DND-41 (cell line): ENCODE results near the gene PHACTR1.

Source experiments
- ATAC-seq: fragments of 200-7000 bp; cut with Tn5 transposase; 3 replicates; pipeline ENCODE4 v1.9.1; 2021; ENCODE audit warnings: low read depth; ENCODE audit not compliant: insufficient read depth
- DNase-seq: peaks from one replicate; pipeline ENCODE4 v3.0.0-alpha.2; 2020
- H2AFZ ChIP-seq: 2 replicates; pipeline ENCODE4 v1.6.0; 2012; ENCODE audit warnings: low read depth, low read length
- H3K27ac ChIP-seq: 2 replicates; pipeline ENCODE4 v1.5.1; 2012; ENCODE audit warnings: low read length, inconsistent platforms
- H3K27me3 ChIP-seq: fragments of 200-600 bp; sonication (generic); 2 replicates; pipeline ENCODE4 v1.6.0; 2012; ENCODE audit warnings: low read length, mild to moderate bottlenecking, inconsistent platforms; ENCODE audit not compliant: insufficient read depth, poor library complexity
- H3K36me3 ChIP-seq: 2 replicates; pipeline ENCODE4 v1.5.1; 2012; ENCODE audit warnings: low read length, inconsistent platforms; ENCODE audit not compliant: insufficient read depth
- H3K4me1 ChIP-seq: 2 replicates; pipeline ENCODE4 v1.5.1; 2012; ENCODE audit warnings: mild to moderate bottlenecking, low read length; ENCODE audit not compliant: insufficient read depth
- H3K4me2 ChIP-seq: 2 replicates; pipeline ENCODE4 v1.6.0; 2012; ENCODE audit warnings: mild to moderate bottlenecking, moderate library complexity, low read length, inconsistent platforms; ENCODE audit not compliant: insufficient read depth
- H3K4me3 ChIP-seq, 2 experiments: fragments of 200-600 bp in 1 of 2; shearing (Covaris generic) in 1 of 2; 2 replicates each; pipeline ENCODE4 v1.5.1; 2012 to 2016; ENCODE audit warnings: inconsistent platforms in 2 of 2, low read length in 2 of 2, mild to moderate bottlenecking in 2 of 2, low read depth in 1 of 2, moderate library complexity in 1 of 2
- H3K79me2 ChIP-seq: 2 replicates; pipeline ENCODE4 v1.6.0; 2012; ENCODE audit warnings: low read length, inconsistent platforms; ENCODE audit not compliant: insufficient read depth
- H3K9ac ChIP-seq: 2 replicates; pipeline ENCODE4 v1.6.0; 2012; ENCODE audit warnings: low read depth, mild to moderate bottlenecking, inconsistent platforms, low read length, moderate library complexity
- H3K9me3 ChIP-seq: 2 replicates; pipeline ENCODE4 v1.5.1; 2012; ENCODE audit warnings: low read length, moderate library complexity, mild to moderate bottlenecking, inconsistent platforms; ENCODE audit not compliant: insufficient read depth, severe bottlenecking
- H4K20me1 ChIP-seq: 2 replicates; pipeline ENCODE4 v1.6.0; 2012; ENCODE audit warnings: low read length; ENCODE audit not compliant: insufficient read depth
- CTCF ChIP-seq: IDR thresholded peaks from 2 replicates; pipeline ENCODE4 v1.5.1; 2012; ENCODE audit warnings: borderline replicate concordance, low read length, moderate library complexity, mild to moderate bottlenecking; ENCODE audit not compliant: poor library complexity, severe bottlenecking; ENCODE audit errors: extremely low read depth
- EZH2 ChIP-seq: IDR thresholded peaks from 3 replicates; pipeline ENCODE4 v1.6.1; 2012; ENCODE audit warnings: borderline replicate concordance, low read depth, mild to moderate bottlenecking, moderate library complexity, low read length, inconsistent platforms; ENCODE audit not compliant: severe bottlenecking

Gene PHACTR1

GRCh38 chr6:13248053-13248452 lies 531.5 kb downstream of the PHACTR1 start:
- H4K20me1 ChIP-seq, result no peaks in the 10 kb centered on the region; the same call in 1 of the 2 replicates
- no peaks in the 10 kb centered on the region for H3K27me3 ChIP-seq
- no peaks in the 10 kb centered on the region for H3K36me3 ChIP-seq
- no peaks in the 10 kb centered on the region for H3K79me2 ChIP-seq
- H3K9ac ChIP-seq, result no peak overlapping the region
- ATAC-seq (no peak), DNase-seq (no peak)
- H2AFZ ChIP-seq, result no peak overlapping the region
- no peaks in the 10 kb centered on the region for H3K9me3 ChIP-seq
- no peak overlapping the region for H3K27ac ChIP-seq
- TF ChIP-seq EZH2 (no peak), CTCF (no peak)
- no peaks in the 10 kb centered on the region for H3K4me1 ChIP-seq
- no peak overlapping the region for H3K4me2 ChIP-seq
- no peak overlapping the region for H3K4me3 ChIP-seq

DNA sequence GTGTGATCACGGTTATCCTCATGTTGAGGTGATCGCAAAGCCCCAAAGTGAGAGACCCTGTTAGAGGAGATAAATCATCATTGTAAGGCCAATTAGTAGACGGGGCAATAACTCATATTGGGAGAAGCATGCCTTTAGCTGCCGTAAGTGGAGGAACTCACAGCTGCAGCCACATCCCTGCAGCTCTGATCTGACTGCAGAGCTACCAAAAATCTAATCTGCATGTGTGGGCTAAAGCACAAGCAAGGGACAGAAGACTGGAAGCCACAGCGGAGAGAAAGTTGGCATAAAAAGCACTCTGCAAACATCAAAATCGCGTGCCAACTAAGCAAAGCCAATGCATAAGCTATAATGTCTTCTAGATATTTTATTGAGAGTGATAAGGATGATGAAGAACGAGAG lies 532.0 kb downstream of the PHACTR1 start:
- Histone ChIP-seq H3K4me1 (no peaks in the 10 kb centered on the region), H3K27ac (no peak overlapping the region), H3K4me3 (no peak overlapping the region), H3K9me3 (no peaks in the 10 kb centered on the region), H3K36me3 (no peaks in the 10 kb centered on the region), H2AFZ (no peak overlapping the region), H3K79me2 (no peaks in the 10 kb centered on the region), H4K20me1 (no peaks in the 10 kb centered on the region; the same call in 1 of the 2 replicates), H3K9ac (no peak overlapping the region), H3K4me2 (no peak overlapping the region), H3K27me3 (no peaks in the 10 kb centered on the region)
- DNase-seq (no peak), ATAC-seq (no peak)
- TF ChIP-seq EZH2 (no peak), CTCF (no peak)

DNA sequence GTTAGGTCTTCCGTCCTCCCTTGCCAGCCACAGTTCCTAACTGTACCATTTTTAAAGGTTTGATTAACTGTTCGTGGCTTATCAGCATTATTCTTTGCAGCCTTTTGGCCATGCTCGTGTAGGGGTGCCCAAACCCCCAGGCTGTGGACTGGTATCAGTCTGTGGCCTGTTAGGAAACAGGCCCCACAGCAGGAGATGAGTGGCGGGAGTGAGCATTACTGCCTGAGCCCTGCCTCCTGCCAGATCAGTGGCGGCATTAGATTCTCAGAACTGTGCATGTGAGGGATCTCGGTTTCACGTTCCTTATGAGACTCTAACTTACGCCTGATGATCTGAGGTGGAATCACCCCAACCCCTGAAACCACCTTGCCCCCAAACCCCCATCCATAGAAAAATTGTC lies 532.4 kb downstream of the PHACTR1 start:
- DNase-seq (no peak), ATAC-seq (no peak)
- no peaks in the 10 kb centered on the region for H3K36me3 ChIP-seq
- no peaks in the 10 kb centered on the region for H3K27me3 ChIP-seq
- no peak overlapping the region for H3K4me3 ChIP-seq
- H2AFZ ChIP-seq, result no peak overlapping the region
- H3K9ac ChIP-seq, result no peak overlapping the region
- H3K79me2 ChIP-seq, result no peaks in the 10 kb centered on the region
- H3K9me3 ChIP-seq, result no peaks in the 10 kb centered on the region
- no peak for TF ChIP-seq EZH2
- no peak for TF ChIP-seq CTCF
- H3K27ac ChIP-seq, result no peak overlapping the region
- H4K20me1 ChIP-seq, result no peaks in the 10 kb centered on the region; the same call in 1 of the 2 replicates
- H3K4me1 ChIP-seq, result no peaks in the 10 kb centered on the region
- no peak overlapping the region for H3K4me2 ChIP-seq

- H3K4me1 ChIP-seq, result no peaks in the 10 kb centered on the region
- TF ChIP-seq EZH2 (no peak), CTCF (no peak)
- H3K4me2 ChIP-seq, result no peak overlapping the region
- no peaks in the 10 kb centered on the region for H3K36me3 ChIP-seq
- ATAC-seq, result no peak
- H3K27me3 ChIP-seq, result no peaks in the 10 kb centered on the region
- H3K9ac ChIP-seq, result no peak overlapping the region
- H4K20me1 ChIP-seq, result no peaks in the 10 kb centered on the region; the same call in 1 of the 2 replicates
- no peak for DNase-seq
- H3K9me3 ChIP-seq, result no peaks in the 10 kb centered on the region
- no peak overlapping the region for H3K27ac ChIP-seq
- no peak overlapping the region for H3K4me3 ChIP-seq
- H3K79me2 ChIP-seq, result no peaks in the 10 kb centered on the region
- H2AFZ ChIP-seq, result no peak overlapping the region
These were observed 533.2 kb downstream of the PHACTR1 start for GRCh38 chr6:13249817-13250216.
